ENCODE data around the gene ABCD1.
"Not testable (repeated sequence)": the region's sequence is repeated elsewhere in the genome, so short reads cannot be mapped to it uniquely, and the experiment has no call there.

Gene ABCD1

GRCh38 chrX:153688911-153689590 lies 35.6 kb upstream of the ABCD1 start:
- no peaks in the 10 kb centered on the region; the same call in 1 of the 2 replicates for H3K27me3 ChIP-seq (replicated peaks; ENCODE audit: control insufficient read depth, insufficient read depth, low read length)
- no peak for DNase-seq (ENCODE audit: extremely low read depth, insufficient read length)
- no peak overlapping the region for H3K4me3 ChIP-seq (replicated peaks; ENCODE audit: low read depth, low read length)
- H3K36me3 ChIP-seq (ENCODE audit: control insufficient read depth, insufficient read depth, low read length), result no peaks in the 10 kb centered on the region
- TF ChIP-seq CTCF (IDR thresholded peaks at IDR 0.05; ENCODE audit: insufficient read depth, low read length, poor library complexity, severe bottlenecking), result no peak

GRCh38 chrX:153689654-153690465 lies 34.8 kb upstream of the ABCD1 start:
- no peak for DNase-seq (ENCODE audit: extremely low read depth, insufficient read length)
- H3K4me3 ChIP-seq (replicated peaks; ENCODE audit: low read depth, low read length), result no peak overlapping the region
- no peaks in the 10 kb centered on the region; the same call in 1 of the 2 replicates for H3K27me3 ChIP-seq (replicated peaks; ENCODE audit: control insufficient read depth, insufficient read depth, low read length)
- no peak for TF ChIP-seq CTCF (IDR thresholded peaks at IDR 0.05; ENCODE audit: insufficient read depth, low read length, poor library complexity, severe bottlenecking)
- H3K36me3 ChIP-seq (ENCODE audit: control insufficient read depth, insufficient read depth, low read length), result no peaks in the 10 kb centered on the region

DNA sequence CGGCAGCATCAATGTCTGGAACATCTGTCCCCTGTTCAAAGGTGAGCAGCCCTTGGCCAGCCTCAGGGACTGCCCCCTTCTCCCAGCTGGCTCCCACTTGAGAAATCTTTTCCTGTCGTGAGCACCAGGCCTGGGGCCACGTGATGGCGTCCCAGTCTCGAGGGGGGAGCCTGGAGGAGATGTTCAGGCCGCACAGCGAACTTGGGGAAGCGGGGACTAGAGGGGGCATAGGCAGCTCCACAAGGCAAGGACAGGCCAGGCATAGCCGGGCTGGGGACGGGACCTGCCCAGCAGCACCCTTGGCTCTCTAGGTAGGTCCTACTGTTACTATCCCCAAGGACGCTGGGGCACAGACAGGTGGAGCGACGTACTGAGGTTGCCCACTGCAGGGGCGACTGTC lies 34.2 kb upstream of the ABCD1 start:
- Histone ChIP-seq H3K36me3 (ENCODE audit: control insufficient read depth, insufficient read depth, low read length) (no peaks in the 10 kb centered on the region), H3K4me3 (replicated peaks; ENCODE audit: low read depth, low read length) (no peak overlapping the region), H3K27me3 (replicated peaks; ENCODE audit: control insufficient read depth, insufficient read depth, low read length) (no peaks in the 10 kb centered on the region; the same call in 1 of the 2 replicates)
- DNase-seq (ENCODE audit: extremely low read depth, insufficient read length), result no peak
- TF ChIP-seq CTCF (IDR thresholded peaks at IDR 0.05; ENCODE audit: insufficient read depth, low read length, poor library complexity, severe bottlenecking), result no peak

GRCh38 chrX:153691032-153691827 lies 33.4 kb upstream of the ABCD1 start:
- not testable (repeated sequence) for H3K27me3 ChIP-seq (replicated peaks; ENCODE audit: control insufficient read depth, insufficient read depth, low read length); H3K36me3 ChIP-seq (ENCODE audit: control insufficient read depth, insufficient read depth, low read length); H3K4me3 ChIP-seq (replicated peaks; ENCODE audit: low read depth, low read length); DNase-seq (ENCODE audit: extremely low read depth, insufficient read length)

DNA sequence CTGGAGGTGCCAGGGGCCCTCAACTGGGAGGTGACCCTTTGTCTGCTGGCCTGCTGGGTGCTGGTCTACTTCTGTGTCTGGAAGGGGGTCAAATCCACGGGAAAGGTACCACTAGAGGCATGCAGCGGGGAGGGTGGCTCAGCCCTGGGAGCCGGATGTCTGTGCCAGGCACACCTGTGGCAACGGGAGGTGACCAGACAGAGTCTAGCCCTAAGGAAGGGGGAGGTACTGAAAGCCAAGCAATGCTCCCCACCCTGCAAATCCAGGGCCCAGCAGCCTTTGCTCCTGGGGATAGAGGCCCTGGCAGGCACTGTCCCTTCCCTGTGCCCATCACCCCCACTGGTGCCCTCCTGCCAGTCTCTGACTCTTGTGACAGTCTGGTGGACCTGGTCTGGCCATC lies 32.7 kb upstream of the ABCD1 start:
- DNase-seq (ENCODE audit: extremely low read depth, insufficient read length), result no peak
- TF ChIP-seq CTCF (IDR thresholded peaks at IDR 0.05; ENCODE audit: insufficient read depth, low read length, poor library complexity, severe bottlenecking), result no peak
- H3K36me3 ChIP-seq (ENCODE audit: control insufficient read depth, insufficient read depth, low read length), result no peaks in the 10 kb centered on the region
- no peaks in the 10 kb centered on the region for H3K27me3 ChIP-seq (replicated peaks; ENCODE audit: control insufficient read depth, insufficient read depth, low read length)
- H3K4me3 ChIP-seq (replicated peaks; ENCODE audit: low read depth, low read length), result no peak overlapping the region
